Stimulated activated CD4-positive, alpha-beta T cell treated with anti-CD3 and anti-CD28 coated beads, TNF-alpha, amount 100 ng/mL, for 1 hour (primary cell): ENCODE results near the gene PIANP.
"Not testable (repeated sequence)": the region's sequence is repeated elsewhere in the genome, so short reads cannot be mapped to it uniquely, and the experiment has no call there.

Source experiments
- DNase-seq, 3 donors: peaks; one replicate each; pipeline ENCODE4 v3.0.0-alpha.2; 2020; ENCODE audit warnings: low read depth in 3 of 3, low spot score in 1 of 3

The PIANP gene

GRCh38 chr12:6708351-6708750 is 7.7 kb upstream of the PIANP start:
- not testable (repeated sequence) for DNase-seq

GRCh38 chr12:6703631-6704030 is 3.0 kb upstream of the PIANP start:
- no peak for DNase-seq

GRCh38 chr12:6701078-6701768 is 608 bp upstream of the PIANP start:
- no peak for DNase-seq

GRCh38 chr12:6699989-6700645 is 498 bp downstream of the PIANP start:
- DNase-seq, result no peak

GRCh38 chr12:6699259-6699988 is 1.2 kb downstream of the PIANP start:
- DNase-seq, result no peak

- no peak for DNase-seq
Observed at GRCh38 chr12:6698352-6699046, 2.1 kb downstream of the PIANP start.

GRCh38 chr12:6697584-6698351 is 2.8 kb downstream of the PIANP start:
- DNase-seq, result no peak

- DNase-seq, result no peak
Observed at GRCh38 chr12:6696690-6697583, 3.7 kb downstream of the PIANP start.

- no peak for DNase-seq
Observed at GRCh38 chr12:6695313-6696045, 5.1 kb downstream of the PIANP start.

GRCh38 chr12:6694701-6695100 is 5.9 kb downstream of the PIANP start:
- DNase-seq, result no peak

GRCh38 chr12:6693832-6694355 is 6.7 kb downstream of the PIANP start:
- no peak for DNase-seq

- DNase-seq, result no peak
Observed at GRCh38 chr12:6692888-6693287, 7.7 kb downstream of the PIANP start.

GRCh38 chr12:6691473-6691872 is 9.1 kb downstream of the PIANP start:
- DNase-seq, result no peak

GRCh38 chr12:6688999-6689882 is 11.4 kb downstream of the PIANP start, which contains the start of gene ZNF384:
ZNF384 (minus strand) TSS chr12:6689375; CDS start chr12:6679520, 9,855 bp downstream.
- DNase-seq, result peak; percentile 81 to 91 (median 90)

- peak in 2 of 3 donors; percentile 16 to 54 for DNase-seq
Observed at GRCh38 chr12:6688543-6688998, 12.0 kb downstream of the PIANP start.

GRCh38 chr12:6685814-6686213 is 14.8 kb downstream of the PIANP start:
- DNase-seq, result no peak

- no peak for DNase-seq
Observed at GRCh38 chr12:6684609-6685008, 16.0 kb downstream of the PIANP start.

GRCh38 chr12:6676962-6677361 is 23.7 kb downstream of the PIANP start:
- DNase-seq, result no peak
